H9 (cell line): Measurements from ENCODE around the gene LRRC14B. TPM values are rescaled to one million over a fixed set of nuclear protein-coding genes. Genes with fewer than 3 reads are reported as not detected.
"Not testable (repeated sequence)": the region's sequence is repeated elsewhere in the genome, so short reads cannot be mapped to it uniquely, and the experiment has no call there.

ENCODE experiments used
- DNase-seq: peaks from one replicate; pipeline ENCODE4 v3.0.0-alpha.2; 2017
- H2AFZ ChIP-seq: one replicate; pipeline ENCODE4 v1.6.1; 2013; ENCODE audit warnings: mild to moderate bottlenecking, low read length, control low read depth, moderate library complexity
- H2AK5ac ChIP-seq: 2 replicates; pipeline ENCODE4 v1.6.1; 2013; ENCODE audit warnings: low read length, control low read depth, mixed read lengths; ENCODE audit not compliant: insufficient read length
- H2BK120ac ChIP-seq: one replicate; pipeline ENCODE4 v1.6.1; 2013; ENCODE audit warnings: low read depth, mild to moderate bottlenecking, low read length, control low read depth, inconsistent platforms; ENCODE audit not compliant: poor library complexity, severe bottlenecking
- H2BK12ac ChIP-seq: 2 replicates; pipeline ENCODE4 v1.6.1; 2013; ENCODE audit warnings: low read length, control low read depth, mixed read lengths, low read depth; ENCODE audit not compliant: insufficient read length
- H2BK15ac ChIP-seq: 2 replicates; pipeline ENCODE4 v1.6.1; 2013; ENCODE audit warnings: low read depth, low read length, control low read depth
- H2BK20ac ChIP-seq: one replicate; pipeline ENCODE4 v1.6.1; 2013; ENCODE audit warnings: low read depth, mild to moderate bottlenecking, low read length, control low read depth, inconsistent platforms; ENCODE audit not compliant: poor library complexity, severe bottlenecking
- H2BK5ac ChIP-seq: 2 replicates; pipeline ENCODE4 v1.6.1; 2013; ENCODE audit warnings: low read length, control low read depth, mixed read lengths; ENCODE audit not compliant: insufficient read length
- H3K14ac ChIP-seq: 2 replicates; pipeline ENCODE4 v1.6.1; 2013; ENCODE audit warnings: low read length, control low read depth; ENCODE audit not compliant: insufficient read depth
- H3K18ac ChIP-seq: 2 replicates; pipeline ENCODE4 v1.6.1; 2013; ENCODE audit warnings: low read depth, mild to moderate bottlenecking, mixed read lengths, low read length, control low read depth; ENCODE audit not compliant: insufficient read length
- H3K23ac ChIP-seq: 2 replicates; pipeline ENCODE4 v1.6.1; 2013; ENCODE audit warnings: low read length, control low read depth, mixed read lengths, low read depth; ENCODE audit not compliant: insufficient read length
- H3K23me2 ChIP-seq: 2 replicates; pipeline ENCODE4 v1.6.1; 2013; ENCODE audit warnings: low read depth, mild to moderate bottlenecking, mixed read lengths, low read length, control low read depth; ENCODE audit not compliant: insufficient read length, poor library complexity, severe bottlenecking
- H3K27ac ChIP-seq: 2 replicates; pipeline ENCODE4 v1.5.1; 2013; ENCODE audit warnings: low read length, control low read depth, mixed read lengths, low read depth; ENCODE audit not compliant: insufficient read length
- H3K27me3 ChIP-seq: 2 replicates; pipeline ENCODE4 v1.6.1; 2013; ENCODE audit warnings: low read length, control low read depth, inconsistent platforms; ENCODE audit not compliant: insufficient read depth
- H3K4ac ChIP-seq: 2 replicates; pipeline ENCODE4 v1.6.1; 2013; ENCODE audit warnings: low read depth, mild to moderate bottlenecking, control low read depth, inconsistent platforms, low read length, moderate library complexity
- H3K4me1 ChIP-seq: 2 replicates; pipeline ENCODE4 v1.6.1; 2013; ENCODE audit warnings: low read length, control low read depth, inconsistent platforms; ENCODE audit not compliant: insufficient read depth
- H3K4me2 ChIP-seq: 2 replicates; pipeline ENCODE4 v1.6.1; 2013; ENCODE audit warnings: low read length, control low read depth, mixed read lengths; ENCODE audit not compliant: insufficient read length, insufficient read depth
- H3K56ac ChIP-seq: 2 replicates; pipeline ENCODE4 v1.6.1; 2013; ENCODE audit warnings: low read depth, mild to moderate bottlenecking, mixed read lengths, low read length, control low read depth; ENCODE audit not compliant: insufficient read length
- H3K79me1 ChIP-seq: 2 replicates; pipeline ENCODE4 v1.6.1; 2013; ENCODE audit warnings: low read depth, mild to moderate bottlenecking, moderate library complexity, low read length, control low read depth, inconsistent platforms; ENCODE audit not compliant: insufficient read depth, poor library complexity, severe bottlenecking
- H3K79me2 ChIP-seq: 2 replicates; pipeline ENCODE4 v1.6.1; 2013; ENCODE audit warnings: low read length, control low read depth, inconsistent platforms; ENCODE audit not compliant: insufficient read depth
- H3K9ac ChIP-seq: 2 replicates; pipeline ENCODE4 v1.6.1; 2013; ENCODE audit warnings: low read length, control low read depth, mixed read lengths; ENCODE audit not compliant: insufficient read length; ENCODE audit errors: extremely low read depth
- H3K9me3 ChIP-seq: one replicate; pipeline ENCODE4 v1.6.1; 2013; ENCODE audit warnings: low read depth, low read length, inconsistent platforms; ENCODE audit not compliant: control insufficient read depth
- H3T11ph ChIP-seq: one replicate; pipeline ENCODE4 v1.6.1; 2013; ENCODE audit warnings: mild to moderate bottlenecking, low read length, control low read depth, inconsistent platforms
- H4K20me1 ChIP-seq: one replicate; pipeline ENCODE4 v1.6.1; 2013; ENCODE audit not compliant: control insufficient read depth, insufficient read length, insufficient read depth
- H4K5ac ChIP-seq: 2 replicates; pipeline ENCODE4 v1.6.1; 2013; ENCODE audit warnings: low read depth, mild to moderate bottlenecking, mixed read lengths, low read length, control low read depth; ENCODE audit not compliant: insufficient read length
- H4K8ac ChIP-seq: replicated peaks from 2 replicates; pipeline ENCODE4 v1.6.1; 2013; ENCODE audit warnings: low read length, control low read depth, mixed read lengths, low read depth; ENCODE audit not compliant: insufficient read length
- H4K91ac ChIP-seq: 2 replicates; pipeline ENCODE4 v1.6.1; 2013; ENCODE audit warnings: low read depth, mild to moderate bottlenecking, moderate library complexity, mixed read lengths, low read length, control low read depth; ENCODE audit not compliant: insufficient read length
- H3K27ac Mint-ChIP-seq, 3 experiments: 2 replicates in 2 of 3; 3 replicates in 1 of 3; pipeline ENCODE4 v1.8.0; 2020 to 2021; ENCODE audit warnings: mixed read lengths in 3 of 3, mild to moderate bottlenecking in 1 of 3, moderate library complexity in 1 of 3
- H3K27me3 Mint-ChIP-seq: 2 replicates; pipeline ENCODE4 v1.8.0; 2021; ENCODE audit warnings: low read depth, mild to moderate bottlenecking, moderate library complexity, mixed read lengths
- H3K36me3 Mint-ChIP-seq, 3 experiments: 2 replicates in 2 of 3; 3 replicates in 1 of 3; pipeline ENCODE4 v1.8.0; 2020 to 2021; ENCODE audit warnings: low read depth in 3 of 3, mixed read lengths in 3 of 3; ENCODE audit not compliant: insufficient read depth in 1 of 3
- H3K4me1 Mint-ChIP-seq, 2 experiments: 2 replicates each; pipeline ENCODE4 v1.8.0; 2020; ENCODE audit warnings: mixed read lengths in 2 of 2
- H3K4me3 Mint-ChIP-seq, 2 experiments: 2 replicates in 1 of 2; 3 replicates in 1 of 2; pipeline ENCODE4 v1.8.0; 2020 to 2021; ENCODE audit warnings: mild to moderate bottlenecking in 2 of 2, mixed read lengths in 2 of 2, moderate library complexity in 1 of 2
- H3K9me3 Mint-ChIP-seq, 2 experiments: 2 replicates in 1 of 2; 3 replicates in 1 of 2; pipeline ENCODE4 v1.8.0; 2020; ENCODE audit warnings: mild to moderate bottlenecking in 2 of 2, mixed read lengths in 2 of 2, moderate library complexity in 1 of 2
- CTCF ChIP-seq: fragments of 200-600 bp; sonication (generic); conservative IDR thresholded peaks from 3 replicates; pipeline ENCODE4 v1.8.0; 2021; ENCODE audit warnings: antibody characterized with exemption, mild to moderate bottlenecking
- WGBS: extraction: QIAGEN DNeasy Blood & Tissue Kit; methylation state at CpG from one replicate; pipeline ENCODE4 v1.1.7; 2013; ENCODE audit warnings: missing lambda C conversion rate, low lambda C conversion rate, mixed read lengths; ENCODE audit not compliant: insufficient read length; ENCODE audit errors: extremely low coverage; 5-methylcytosine and 5-hydroxymethylcytosine counted together
- total RNA-seq: library from RNA; stranded (reverse); gene quantifications from 2 replicates; pipeline ENCODE4 v1.2.1, GENCODE V29; 2021

LRRC14B gene
- total RNA-seq, 1 experiment from 2014 or later = not detected

GRCh38 chr5:234450-234849 lies 43.2 kb downstream of the LRRC14B start:
- Mint-ChIP-seq H3K27ac (peak overlapping the region in 2 of 3 experiments; percentile 53 to 74; a peak in 3 of 7 replicates), H3K27me3 (no peaks in the 10 kb centered on the region), H3K9me3 (no peaks in the 10 kb centered on the region), H3K4me3 (no peak overlapping the region), H3K36me3 (peaks cover 47 to 86% (median 69%) of the 10 kb centered on the region in 3 experiments), H3K4me1 (peaks cover 6 to 7% of the 10 kb centered on the region in 2 experiments; a peak in 1 of 4 replicates)
- Histone ChIP-seq H3K27me3 (no peaks in the 10 kb centered on the region), H3K27ac (no peak overlapping the region), H4K20me1 (no peaks in the 10 kb centered on the region), H3K23me2 (no peaks in the 10 kb centered on the region), H3K4me2 (no peak overlapping the region), H3K4me1 (no peaks in the 10 kb centered on the region), H3K56ac (no peak overlapping the region), H2AK5ac (no peak overlapping the region), H3K9me3 (no peaks in the 10 kb centered on the region), H3K9ac (no peak overlapping the region), H4K8ac (no peak overlapping the region), H3K14ac (no peak overlapping the region), H3K4ac (no peak overlapping the region), H2BK5ac (no peak overlapping the region), H2BK120ac (no peak overlapping the region), H2AFZ (no peak overlapping the region), H3K23ac (no peak overlapping the region), H3T11ph (no peak overlapping the region), H3K18ac (no peak overlapping the region), H2BK20ac (no peak overlapping the region), H2BK12ac (no peak overlapping the region), H3K79me2 (no peaks in the 10 kb centered on the region), H2BK15ac (no peak overlapping the region), H4K5ac (no peak overlapping the region), H3K79me1 (no peaks in the 10 kb centered on the region), H4K91ac (no peak overlapping the region)
- no CpG with 5 or more reads among the region's 8 CpGs for WGBS
- no peak for DNase-seq
- TF ChIP-seq CTCF = no peak

GRCh38 chr5:235527-235926 lies 44.2 kb downstream of the LRRC14B start:
- H3K4me2 ChIP-seq, H3K9ac ChIP-seq, H2BK12ac ChIP-seq, H4K20me1 ChIP-seq, H2BK120ac ChIP-seq, H3K18ac ChIP-seq, H3K14ac ChIP-seq, H3K79me1 ChIP-seq, H4K8ac ChIP-seq, H3K23ac ChIP-seq, H3K27me3 ChIP-seq, H3K4me1 Mint-ChIP-seq, H4K91ac ChIP-seq, DNase-seq, H3K4me3 Mint-ChIP-seq, H3T11ph ChIP-seq, H3K4me1 ChIP-seq, H4K5ac ChIP-seq, H2AFZ ChIP-seq, H3K27ac ChIP-seq, H2BK5ac ChIP-seq, H3K23me2 ChIP-seq, H2AK5ac ChIP-seq, H3K4ac ChIP-seq, H3K56ac ChIP-seq, H3K9me3 ChIP-seq, H3K79me2 ChIP-seq, H2BK15ac ChIP-seq, H3K9me3 Mint-ChIP-seq, H3K27ac Mint-ChIP-seq, H2BK20ac ChIP-seq, H3K27me3 Mint-ChIP-seq: not testable (repeated sequence)
- WGBS = no CpG with 5 or more reads among the region's 9 CpGs
- H3K36me3 Mint-ChIP-seq = peaks cover 57 to 91% (median 74%) of the 10 kb centered on the region in 3 experiments
